GM18867 (cell line): ENCODE data around the gene ANO3.

ENCODE experiments used
- ATAC-seq: cut with Tn5 transposase; IDR thresholded peaks from one replicate; pipeline ENCODE4 v1.9.1; 2021; ENCODE audit warnings: mild to moderate bottlenecking, moderate library complexity; ENCODE audit not compliant: unreplicated experiment

ANO3 gene

DNA sequence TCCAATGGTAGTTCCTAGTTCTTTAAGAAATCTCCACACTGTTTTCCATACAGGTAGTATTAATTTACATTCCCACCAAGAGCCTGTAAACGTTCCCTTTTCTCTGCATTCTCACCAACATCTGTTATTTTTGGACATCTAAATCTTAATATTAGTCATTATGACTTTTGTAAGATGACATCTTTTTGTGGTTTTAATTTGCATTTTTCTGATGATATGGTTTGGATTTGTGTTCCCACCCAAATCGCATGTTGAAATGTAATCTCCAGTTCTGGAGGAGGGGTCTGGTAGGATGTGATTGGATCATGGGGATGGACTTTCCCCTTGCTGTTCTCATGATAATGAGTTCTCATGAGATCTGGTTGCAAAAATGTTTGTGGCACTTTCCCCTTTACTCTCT, 151.2 kb downstream of the ANO3 start:
- no peak for ATAC-seq

DNA sequence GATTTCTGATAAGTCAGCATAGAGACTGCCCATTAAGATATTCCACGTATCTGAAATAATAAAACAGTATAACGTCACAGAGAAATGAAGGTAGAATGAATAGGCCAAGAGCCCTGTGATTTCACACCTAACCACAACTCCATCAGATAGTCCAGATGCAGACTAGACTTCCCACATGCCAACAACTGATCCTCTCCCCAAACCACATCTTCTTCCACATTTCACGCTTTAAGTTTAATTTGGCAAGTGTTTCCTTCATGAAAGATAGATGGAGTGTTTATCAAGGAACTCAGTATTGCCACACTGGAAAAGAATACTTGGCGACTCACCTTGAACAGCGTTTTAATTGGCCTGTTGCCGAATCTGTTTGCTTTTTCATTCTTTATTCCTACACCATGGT, 158.6 kb downstream of the ANO3 start:
- no peak for ATAC-seq

GRCh38 chr11:26493616-26494015, 161.7 kb downstream of the ANO3 start:
- no peak for ATAC-seq

DNA sequence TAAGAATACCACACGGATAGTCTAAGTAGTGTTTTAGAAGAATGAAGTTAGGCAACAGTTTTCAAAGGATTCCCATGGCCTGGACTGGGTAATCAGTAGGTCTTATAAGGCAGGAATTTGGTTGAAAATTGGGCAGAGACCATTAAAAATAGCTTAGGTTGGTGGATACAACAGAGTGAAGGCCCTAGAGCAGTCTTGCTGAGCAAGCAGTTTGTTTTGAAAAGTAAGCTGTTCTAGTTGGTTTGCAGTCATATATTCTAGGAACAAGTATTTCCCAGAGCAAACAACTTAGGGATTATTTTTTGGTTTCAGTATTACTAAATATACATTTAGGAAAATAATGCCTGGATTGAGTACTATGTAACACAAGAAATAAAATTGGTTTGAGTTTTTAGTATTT, 175.3 kb downstream of the ANO3 start:
- no peak for ATAC-seq

- ATAC-seq: no peak
Measured at GRCh38 chr11:26510164-26510563, 178.2 kb downstream of the ANO3 start.

DNA sequence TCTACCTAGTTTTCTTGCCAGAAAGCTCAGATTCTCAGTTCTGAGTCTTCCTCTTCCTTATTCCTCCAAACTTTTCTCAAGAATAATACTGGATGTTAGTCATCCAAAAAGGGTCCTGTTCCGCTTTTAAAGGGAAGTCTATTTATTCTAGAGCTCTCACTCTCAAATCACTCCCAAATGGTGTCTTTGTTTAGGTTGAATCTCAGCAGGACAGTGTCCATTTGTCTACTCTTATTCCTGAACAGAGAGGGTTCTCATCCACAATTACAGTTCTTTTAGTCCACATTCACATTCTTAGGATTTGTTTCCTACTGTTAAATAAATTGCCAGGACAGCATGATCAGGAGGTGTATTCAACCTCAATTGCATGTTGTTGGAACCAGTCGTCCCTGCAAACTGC, 178.8 kb downstream of the ANO3 start:
- no peak for ATAC-seq

- ATAC-seq: no peak
Measured at GRCh38 chr11:26512196-26512595, 180.3 kb downstream of the ANO3 start.

GRCh38 chr11:26519469-26519868, 187.5 kb downstream of the ANO3 start:
- ATAC-seq: no peak

DNA sequence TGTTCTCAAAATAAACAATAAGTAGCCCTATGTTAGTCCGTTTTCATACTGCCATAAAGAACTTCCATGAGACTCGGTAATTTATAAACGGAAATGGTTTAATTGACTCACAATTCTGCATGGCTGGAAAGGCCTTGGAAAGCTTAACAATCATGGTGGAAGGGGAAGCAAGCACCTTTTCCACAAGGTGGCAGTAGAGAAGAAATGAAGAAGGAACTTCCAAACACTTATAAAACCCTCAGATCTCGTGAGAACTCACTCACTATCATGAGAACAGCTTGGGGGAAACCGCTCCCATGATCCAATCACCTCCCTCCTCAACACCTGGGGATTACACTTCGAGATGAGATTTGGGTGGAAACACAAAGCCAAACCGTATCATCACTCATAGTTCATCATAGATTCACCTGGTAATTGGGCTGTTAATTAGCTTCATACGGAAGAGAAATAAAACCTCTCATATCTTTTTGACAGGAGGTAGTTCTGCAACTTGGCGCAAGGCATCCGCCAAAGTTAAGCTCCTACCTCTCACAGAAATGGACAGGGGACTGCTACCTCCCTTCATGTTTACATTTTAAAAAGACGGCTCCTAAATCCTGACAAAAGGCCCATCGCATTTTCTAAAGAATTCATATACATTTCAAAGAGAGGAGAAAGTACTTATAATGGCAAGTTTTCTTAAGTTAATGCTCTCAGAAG, 191.1 kb downstream of the ANO3 start:
- ATAC-seq: no peak

GRCh38 chr11:26527685-26528084, 195.8 kb downstream of the ANO3 start:
- ATAC-seq: no peak

GRCh38 chr11:26537341-26537740, 205.4 kb downstream of the ANO3 start:
- ATAC-seq: no peak

DNA sequence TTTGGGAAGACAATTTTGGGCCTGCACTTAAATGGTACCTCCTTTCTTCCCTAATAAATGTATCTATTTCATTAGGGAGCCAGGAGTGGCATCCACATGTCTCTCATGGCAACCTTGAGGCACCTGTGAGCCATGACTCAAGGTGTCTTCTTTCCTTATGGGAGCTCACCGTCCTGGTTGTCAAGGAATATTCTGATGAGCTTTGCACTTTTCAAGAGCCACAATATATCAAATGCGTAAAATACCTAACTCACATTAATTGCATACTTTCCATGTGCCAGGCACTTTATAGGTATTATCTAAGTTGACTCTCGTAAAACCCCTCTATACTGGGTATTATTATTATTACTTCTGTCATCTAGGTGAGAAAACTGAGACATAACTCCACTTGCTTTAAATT, 207.6 kb downstream of the ANO3 start:
- no peak for ATAC-seq

DNA sequence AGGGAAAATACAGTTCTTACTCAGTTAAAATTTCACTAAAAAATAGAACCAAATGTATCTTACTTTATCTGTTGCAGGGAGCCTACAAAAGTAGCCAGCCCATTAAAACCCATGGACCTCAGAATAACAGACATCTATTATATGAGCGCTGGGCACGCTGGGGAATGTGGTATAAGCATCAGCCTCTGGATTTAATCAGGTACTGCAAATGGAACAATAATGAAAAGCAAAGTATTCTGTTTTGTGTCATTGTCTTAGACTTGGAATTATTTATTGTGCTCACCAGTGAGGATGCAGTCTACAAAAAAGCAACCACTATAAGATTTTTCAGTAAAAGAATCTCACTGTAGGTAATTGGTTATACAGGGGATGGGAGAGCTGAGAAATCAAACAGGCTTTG, 209.9 kb downstream of the ANO3 start:
- ATAC-seq: no peak

- no peak for ATAC-seq
Measured at GRCh38 chr11:26549176-26549575, 217.2 kb downstream of the ANO3 start.

GRCh38 chr11:26550022-26550421, 218.1 kb downstream of the ANO3 start:
- ATAC-seq: no peak

- no peak for ATAC-seq
Measured at GRCh38 chr11:26551186-26551801, 219.4 kb downstream of the ANO3 start.

DNA sequence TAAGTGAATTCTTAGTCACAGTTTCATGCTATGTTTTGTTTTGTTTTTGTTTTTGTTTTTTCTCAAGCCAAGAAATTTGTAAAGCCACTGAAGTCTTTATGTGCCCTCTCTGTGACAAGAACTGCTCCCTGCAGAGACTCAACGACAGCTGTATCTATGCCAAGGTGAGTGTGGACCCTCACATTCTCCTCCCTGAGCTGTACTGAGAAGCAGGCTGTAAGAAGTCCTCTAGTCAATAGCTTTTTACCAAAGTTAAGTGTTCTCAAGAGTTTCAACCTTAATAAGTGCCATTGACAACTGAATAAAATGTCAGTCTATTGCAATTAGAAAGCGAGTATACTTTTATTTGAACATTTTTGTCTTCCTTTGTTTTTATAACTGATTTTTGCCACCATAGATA, 221.3 kb downstream of the ANO3 start:
- ATAC-seq: no peak

DNA sequence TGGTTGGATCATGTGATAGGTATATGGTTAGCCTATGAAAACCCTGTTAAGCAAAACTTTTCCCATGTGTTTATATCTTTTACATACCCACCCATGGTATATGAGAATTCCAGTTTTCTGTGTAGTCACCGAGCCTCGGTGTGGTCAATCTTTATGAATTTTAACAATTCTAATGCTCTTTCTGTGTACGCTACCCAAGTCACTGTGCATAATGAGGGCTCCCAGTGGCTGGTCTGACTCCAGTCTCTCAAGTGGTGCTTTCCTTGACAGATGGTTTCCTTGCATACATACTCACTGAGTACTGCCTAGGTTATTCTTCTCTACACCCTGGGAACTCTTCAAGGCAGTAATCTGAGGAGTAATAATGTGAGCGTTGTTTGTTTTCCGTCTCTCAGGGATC, 222.5 kb downstream of the ANO3 start:
- ATAC-seq: no peak

DNA sequence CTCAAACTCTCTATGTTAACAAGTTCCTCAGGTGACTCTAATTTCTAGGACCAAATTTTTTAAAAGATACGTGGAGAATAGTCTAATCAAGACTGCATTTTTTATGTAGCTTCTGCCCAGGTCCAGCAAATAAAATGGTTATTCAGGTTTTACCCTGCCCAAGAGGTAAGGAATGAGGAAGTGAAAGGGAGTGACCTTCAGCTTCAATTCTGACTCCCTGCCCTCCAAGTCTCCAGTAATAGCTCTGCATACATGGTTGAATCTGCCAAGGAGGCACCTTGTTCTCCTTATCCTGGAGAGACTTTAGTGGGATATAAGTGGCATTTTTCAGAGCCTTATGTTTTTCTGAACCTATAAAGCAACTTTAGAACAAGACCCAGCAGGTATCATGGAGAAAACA, 224.7 kb downstream of the ANO3 start:
- ATAC-seq: no peak

GRCh38 chr11:26557666-26558065, 225.7 kb downstream of the ANO3 start:
- ATAC-seq: no peak

GRCh38 chr11:26558190-26558589, 226.3 kb downstream of the ANO3 start:
- ATAC-seq: no peak

- no peak for ATAC-seq
Measured at GRCh38 chr11:26569646-26570045, 237.7 kb downstream of the ANO3 start.
